K562 (cell line): ENCODE results near the gene ZBTB38. TPM values are rescaled to one million over a fixed set of nuclear protein-coding genes. Genes with fewer than 3 reads are reported as not detected.

Experiments
- ATAC-seq: fragments of 200-7000 bp; cut with Tn5 transposase; 3 replicates; pipeline ENCODE4 v1.9.1; 2020; ENCODE audit warnings: moderate library complexity
- BruUV-seq: library from RNA; stranded (reverse); fragments of 400-500 nt; replicated peaks from 2 replicates; lab custom pipeline; 2021; lab: Mats Ljungman, UMichigan
- CTCF ChIA-PET: fragments of 300-600 bp; formaldehyde crosslinking; extraction: SDS; loops from one replicate; lab custom pipeline; 2021; ENCODE audit warnings: low intra/inter-chr PET ratio; lab: Yijun Ruan, JAX
- POLR2A ChIA-PET: fragments of 300-600, 350-650 bp; sonication (Branson Sonifier 250); formaldehyde crosslinking; extraction: SDS; loops from one replicate; lab custom pipeline; 2021; ENCODE audit warnings: antibody characterized with exemption, inconsistent platforms; lab: Yijun Ruan, JAX
- DNase-seq, 4 experiments: peaks; one replicate each; pipeline versions ENCODE4 v3.0.0 to v3.0.0-alpha.2; 2011 to 2018; ENCODE audit warnings: low spot score in 3 of 4, mixed read lengths in 3 of 4; ENCODE audit errors: extremely low read depth in 1 of 4
- FAIRE-seq: peaks from 2 replicates; lab custom pipeline; 2011; peaks lifted over from hg19 to GRCh38; lab: Jason Lieb, UNC
- H2AFZ ChIP-seq: 2 replicates; pipeline ENCODE4 v1.6.0; 2011; ENCODE audit warnings: low read depth, low read length, control low read depth, inconsistent platforms
- H3K27ac ChIP-seq: fragments of 200-600 bp; 3 replicates; pipeline ENCODE4 v1.8.0; 2011; ENCODE audit warnings: low read depth, mild to moderate bottlenecking, control low read depth, inconsistent platforms, low read length, moderate library complexity, mixed read lengths; ENCODE audit errors: extremely low read depth
- H3K27me3 ChIP-seq, 2 experiments: fragments of 300-600 bp in 1 of 2; 2 replicates in 1 of 2; 3 replicates in 1 of 2; pipeline versions ENCODE4 v1.6.0 to v1.8.0; 2011; ENCODE audit warnings: inconsistent platforms in 2 of 2, low read length in 2 of 2, mild to moderate bottlenecking in 1 of 2, mixed read lengths in 1 of 2, moderate library complexity in 1 of 2; ENCODE audit not compliant: control insufficient read depth in 2 of 2, insufficient read depth in 2 of 2
- H3K36me3 ChIP-seq: fragments of 300-600 bp; 3 replicates; pipeline ENCODE4 v1.8.0; 2011; ENCODE audit warnings: mild to moderate bottlenecking, low read length, inconsistent platforms; ENCODE audit not compliant: control insufficient read depth, insufficient read depth
- H3K4me1 ChIP-seq, 2 experiments: fragments of 200-600 bp in 1 of 2; replicated peaks in 1 of 2; 2 replicates in 1 of 2; 3 replicates in 1 of 2; pipeline versions ENCODE4 v1.5.1 to v1.8.0; 2011; ENCODE audit warnings: inconsistent platforms in 2 of 2, low read length in 2 of 2, mild to moderate bottlenecking in 1 of 2, mixed read lengths in 1 of 2, moderate library complexity in 1 of 2; ENCODE audit not compliant: control insufficient read depth in 2 of 2, insufficient read depth in 2 of 2
- H3K4me2 ChIP-seq: 2 replicates; pipeline ENCODE4 v1.6.1; 2011; ENCODE audit warnings: low read length, control low read depth, inconsistent platforms, mixed read lengths; ENCODE audit not compliant: insufficient read depth
- H3K4me3 ChIP-seq: fragments of 200-600 bp; sonication (generic), shearing (Covaris generic); 2 replicates; pipeline ENCODE4 v1.5.1; 2016; ENCODE audit warnings: control low read depth, inconsistent platforms
- H3K79me2 ChIP-seq: fragments of 200-600 bp; 3 replicates; pipeline ENCODE4 v1.8.0; 2011; ENCODE audit warnings: low read length, inconsistent platforms; ENCODE audit not compliant: control insufficient read depth, insufficient read depth
- H3K9ac ChIP-seq, 2 experiments: 2 replicates each; pipeline versions ENCODE4 v1.6.0 to v1.6.1; 2011; ENCODE audit warnings: low read depth in 2 of 2, low read length in 2 of 2, control low read depth in 1 of 2, inconsistent platforms in 1 of 2, mild to moderate bottlenecking in 1 of 2, mixed read lengths in 1 of 2; ENCODE audit not compliant: insufficient read depth in 1 of 2
- H3K9me1 ChIP-seq: one replicate; pipeline ENCODE4 v1.6.0; 2011; ENCODE audit warnings: inconsistent platforms, mild to moderate bottlenecking, low read length, moderate library complexity; ENCODE audit not compliant: control insufficient read depth, insufficient read depth
- H3K9me3 ChIP-seq: replicated peaks from 2 replicates; pipeline ENCODE4 v1.5.1; 2011; ENCODE audit warnings: low read depth, low read length, inconsistent platforms; ENCODE audit not compliant: control insufficient read depth, insufficient read depth
- H4K20me1 ChIP-seq: replicated peaks from 2 replicates; pipeline ENCODE4 v1.6.1; 2011; ENCODE audit warnings: low read length, inconsistent platforms, mixed read lengths; ENCODE audit not compliant: control insufficient read depth, insufficient read depth
- EZH2 ChIP-seq: IDR thresholded peaks from 2 replicates; pipeline ENCODE4 v1.6.1; 2012; ENCODE audit warnings: low read depth, mild to moderate bottlenecking, inconsistent platforms, low read length, borderline replicate concordance
- GABPB1 ChIP-seq: sonication (generic); formaldehyde crosslinking; IDR thresholded peaks from 2 replicates; pipeline ENCODE4 v1.8.0; 2022; ENCODE audit warnings: mild to moderate bottlenecking, missing genetic modification reagents
- MAZ ChIP-seq, 2 experiments: fragments of 450-650 bp in 1 of 2; sonication (generic) in 1 of 2; formaldehyde crosslinking; IDR thresholded peaks in 1 of 2; conservative IDR thresholded peaks in 1 of 2; 2 replicates each; pipeline versions ENCODE4 v1.4.0 to v1.5.0; 2020; ENCODE audit warnings: mild to moderate bottlenecking in 1 of 2, missing genetic modification reagents in 1 of 2
- MEF2A ChIP-seq: IDR thresholded peaks from 2 replicates; pipeline ENCODE4 v1.6.1; 2011; ENCODE audit warnings: low read depth, mild to moderate bottlenecking, low read length, moderate library complexity; ENCODE audit not compliant: control insufficient read depth
- NFIC ChIP-seq: fragments of 450-650 bp; IDR thresholded peaks from 2 replicates; pipeline ENCODE4 v1.6.1; 2017; ENCODE audit warnings: mild to moderate bottlenecking, inconsistent platforms
- NFRKB ChIP-seq: fragments of 450-650 bp; IDR thresholded peaks from 2 replicates; pipeline ENCODE4 v1.6.1; 2016; ENCODE audit warnings: low read depth
- NR2C2 ChIP-seq, 2 experiments: fragments of 200-800 bp in 1 of 2; sonication (Bioruptor generic) in 1 of 2; sonication (generic) in 1 of 2; formaldehyde crosslinking in 1 of 2; IDR thresholded peaks; 2 replicates each; pipeline versions ENCODE4 v1.6.1 to v1.8.0; 2016 to 2022; ENCODE audit warnings: mild to moderate bottlenecking in 1 of 2, missing compliant biosample characterization in 1 of 2, missing genetic modification characterization in 1 of 2, missing genetic modification reagents in 1 of 2
- SAFB ChIP-seq: fragments of 200-400 bp; formaldehyde crosslinking; IDR thresholded peaks from 2 replicates; pipeline ENCODE4 v1.6.1; 2017; ENCODE audit warnings: low read depth, low read length, borderline replicate concordance
- SP1 ChIP-seq: sonication (generic); formaldehyde crosslinking; IDR thresholded peaks from 2 replicates; pipeline ENCODE4 v1.8.1; 2022; ENCODE audit warnings: mild to moderate bottlenecking, missing genetic modification reagents
- SREBF2 ChIP-seq: sonication (generic); formaldehyde crosslinking; IDR thresholded peaks from 2 replicates; pipeline ENCODE4 v1.4.0; 2020; ENCODE audit warnings: mild to moderate bottlenecking, missing genetic modification reagents
- THRAP3 ChIP-seq: fragments of 450-650 bp; IDR thresholded peaks from 2 replicates; pipeline ENCODE4 v1.6.1; 2016; ENCODE audit warnings: mild to moderate bottlenecking, inconsistent platforms, borderline replicate concordance
- ZNF174 ChIP-seq: fragments of 250-450 bp; sonication (Bioruptor Pico); IDR thresholded peaks from 2 replicates; pipeline ENCODE4 v1.4.0; 2020; ENCODE audit warnings: mild to moderate bottlenecking
- ZNF24 ChIP-seq: fragments of 450-650 bp; IDR thresholded peaks from 2 replicates; pipeline ENCODE4 v1.6.1; 2016
- ZNF253 ChIP-seq: fragments of 250-450 bp; sonication (Bioruptor Pico); conservative IDR thresholded peaks from 2 replicates; pipeline ENCODE4 v1.6.1; 2021; ENCODE audit warnings: mild to moderate bottlenecking
- WGBS: fragments of 100-300 bp; shearing (Covaris generic); methylation state at CpG from one replicate; pipeline ENCODE4 v1.1.6; 2016; ENCODE audit warnings: low coverage, mixed read lengths; ENCODE audit not compliant: insufficient coverage; ENCODE audit errors: missing lambda C conversion rate; 5-methylcytosine and 5-hydroxymethylcytosine counted together
- in situ Hi-C: fragments of 300-500 bp; cut with MboI; formaldehyde crosslinking; loops from 4 replicates; pipeline ENCODE4 v1.15.0; 2018; ENCODE audit warnings: inconsistent platforms, mixed read lengths
- intact Hi-C: fragments of 100-400 bp; cut with micrococcal nuclease; formaldehyde crosslinking; loops from 2 replicates; pipeline ENCODE4 v1.14.2; 2022
- polyA plus RNA-seq, 8 experiments: library from polyadenylated mRNA; depleted of rRNA in 4 of 8; stranded (reverse) in 5 of 8; unstranded in 3 of 8; fragments of >200 nt; fragmentation: Nextera tagmentation in 2 of 8; fragmentation: Illumina TruSeq in 1 of 8; extraction: Ambion mirVana in 2 of 8; extraction: Trizol in 1 of 8; gene quantifications; 2 replicates each; pipeline versions ENCODE4 v1.2.1 to v1.2.3, GENCODE V29; 2011 to 2014; ENCODE audit warnings: inconsistent platforms in 1 of 8, missing spikeins in 1 of 8
- total RNA-seq, 7 experiments: library from RNA; depleted of rRNA in 6 of 7; stranded (reverse); fragments of >200 nt in 6 of 7; fragmentation: Illumina TruSeq in 2 of 7; extraction: Trizol in 2 of 7; gene quantifications; 2 replicates each; pipeline versions ENCODE4 v1.2.1 to v1.2.3, GENCODE V29; 2011 to 2021; ENCODE audit warnings: low replicate concordance in 1 of 7
- TF ChIP-seq, protein P1 (sequence below): fragments of 250-450 bp; sonication (Bioruptor Pico); IDR thresholded peaks from 2 replicates; pipeline ENCODE4 v1.8.0; 2022; ENCODE audit warnings: moderate library complexity, mild to moderate bottlenecking, inconsistent platforms

ZBTB38 gene
- total and polyA plus RNA-seq, 9 of the 15 experiments (the other 6 are each of a cell fraction or from before 2014, with no cell fraction given) = 12.1 to 39.4 (median 22.9) TPM

- no peak for FAIRE-seq
- no peak for ATAC-seq
- in situ Hi-C loops = no loop called here
- no peak for TF ChIP-seq ZNF174 (CRISPR knock-in tag)
- no peak for TF ChIP-seq NFIC
- TF ChIP-seq ZNF253 (CRISPR knock-in tag) = no peak
- TF ChIP-seq SP1 (CRISPR knock-in tag) = no peak
- no peak for TF ChIP-seq NFRKB
- no peak for TF ChIP-seq GABPB1
- no peak for TF ChIP-seq ZNF24
- no peak for TF ChIP-seq MAZ (CRISPR knock-in tag; conservative IDR thresholded peaks at IDR 0.05 in 1 of 2, IDR thresholded peaks at IDR 0.05 in 1 of 2)
- TF ChIP-seq NR2C2 (CRISPR knock-in tag; IDR thresholded peaks at IDR 0.05) = no peak
- TF ChIP-seq NR2C2 (tag; IDR thresholded peaks at IDR 0.05) = no peak
- no peak for TF ChIP-seq MEF2A
- no peak for TF ChIP-seq THRAP3
- no peak for TF ChIP-seq EZH2
- TF ChIP-seq SAFB = no peak
- TF ChIP-seq, protein P1, sequence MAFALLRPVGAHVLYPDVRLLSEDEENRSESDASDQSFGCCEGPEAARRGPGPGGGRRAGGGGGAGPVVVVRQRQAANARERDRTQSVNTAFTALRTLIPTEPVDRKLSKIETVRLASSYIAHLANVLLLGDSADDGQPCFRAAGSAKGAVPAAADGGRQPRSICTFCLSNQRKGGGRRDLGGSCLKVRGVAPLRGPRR (CRISPR knock-in tag) = no peak
- no peak for TF ChIP-seq SREBF2 (CRISPR knock-in tag)
- Histone ChIP-seq H3K79me2 (no peaks in the 10 kb centered on the region), H3K4me3 (no peak overlapping the region), H2AFZ (no peak overlapping the region), H3K9ac (no peak overlapping the region; a peak in 1 of 4 replicates), H3K27me3 (no peaks in the 10 kb centered on the region), H3K4me2 (no peak overlapping the region), H3K4me1 (peaks cover 2 to 28% of the 10 kb centered on the region in 2 experiments; a peak in 4 of 5 replicates), H3K9me1 (no peaks in the 10 kb centered on the region), H3K9me3 (no peaks in the 10 kb centered on the region), H4K20me1 (no peaks in the 10 kb centered on the region), H3K27ac (no peak overlapping the region), H3K36me3 (peaks cover 30% of the 10 kb centered on the region; the same call in 2 of the 3 replicates)
- DNase-seq = no peak
- CTCF ChIA-PET = no interaction called here
- intact Hi-C loops = no loop called here
- POLR2A ChIA-PET = interaction anchor here (0.7 to 2.1 kb wide), 4 partner anchors 8 to 29 kb away, joined by 3 to 5 read pairs (median 4); no protein-coding TSS in a partner anchor
- 88% methylated on average over 11 of the region's 11 CpGs for WGBS
- BruUV-seq = no TSS peak
These were observed 45.7 kb downstream of the ZBTB38 start for GRCh38 chr3:141413801-141414689.
